Activated naive CD4-positive, alpha-beta T cell treated with anti-CD3 and anti-CD28 coated beads, Interleukin-2, amount 10 ng/mL, durations not matched to agents 7 days and 5 days (primary cell): Measurements from ENCODE around the gene BCAS3.
A peak's percentile ranks its signal among the peaks of the same experiment; 100 is the strongest.
"Not testable (repeated sequence)": the region's sequence is repeated elsewhere in the genome, so short reads cannot be mapped to it uniquely, and the experiment has no call there.

ENCODE experiments used
- CTCF ChIA-PET: fragments of 350-600 bp; sonication (Branson Sonifier 250); formaldehyde crosslinking; loops from one replicate; lab custom pipeline; 2021; ENCODE audit warnings: antibody characterized with exemption; lab: Charles Lee
- DNase-seq: peaks from one replicate; pipeline ENCODE4 v3.0.0-alpha.2; 2020
- H3K27ac Mint-ChIP-seq: one replicate; pipeline ENCODE4 v1.8.0; 2021; ENCODE audit warnings: mild to moderate bottlenecking, moderate library complexity, mixed read lengths
- H3K27me3 Mint-ChIP-seq: one replicate; pipeline ENCODE4 v1.8.0; 2021; ENCODE audit warnings: mild to moderate bottlenecking, mixed read lengths
- H3K36me3 Mint-ChIP-seq: one replicate; pipeline ENCODE4 v1.8.0; 2021; ENCODE audit warnings: mixed read lengths
- H3K4me1 Mint-ChIP-seq: one replicate; pipeline ENCODE4 v1.8.0; 2021; ENCODE audit warnings: mixed read lengths
- H3K4me3 Mint-ChIP-seq: one replicate; pipeline ENCODE4 v1.8.0; 2021; ENCODE audit warnings: mild to moderate bottlenecking, moderate library complexity, mixed read lengths
- H3K9me3 Mint-ChIP-seq: one replicate; pipeline ENCODE4 v1.8.0; 2021; ENCODE audit warnings: mixed read lengths

Gene BCAS3

GRCh38 chr17:60941028-60941427 is 263.4 kb downstream of the BCAS3 start:
- no peak for DNase-seq
- no peaks in the 10 kb centered on the region for H3K4me1 Mint-ChIP-seq
- CTCF ChIA-PET, result no interaction called here
- no peak overlapping the region for H3K4me3 Mint-ChIP-seq
- no peaks in the 10 kb centered on the region for H3K27me3 Mint-ChIP-seq
- no peak overlapping the region for H3K27ac Mint-ChIP-seq
- H3K9me3 Mint-ChIP-seq, result no peaks in the 10 kb centered on the region
- no peaks in the 10 kb centered on the region for H3K36me3 Mint-ChIP-seq

GRCh38 chr17:60941571-60941970 is 263.9 kb downstream of the BCAS3 start:
- Mint-ChIP-seq H3K27me3 (no peaks in the 10 kb centered on the region), H3K4me1 (no peaks in the 10 kb centered on the region), H3K9me3 (no peaks in the 10 kb centered on the region), H3K36me3 (no peaks in the 10 kb centered on the region), H3K27ac (no peak overlapping the region), H3K4me3 (no peak overlapping the region)
- CTCF ChIA-PET, result no interaction called here
- DNase-seq, result no peak

GRCh38 chr17:60944751-60945150 is 267.1 kb downstream of the BCAS3 start:
- no peaks in the 10 kb centered on the region for H3K4me1 Mint-ChIP-seq
- H3K4me3 Mint-ChIP-seq, result no peak overlapping the region
- H3K36me3 Mint-ChIP-seq, result no peaks in the 10 kb centered on the region
- CTCF ChIA-PET, result no interaction called here
- no peaks in the 10 kb centered on the region for H3K9me3 Mint-ChIP-seq
- H3K27ac Mint-ChIP-seq, result no peak overlapping the region
- no peaks in the 10 kb centered on the region for H3K27me3 Mint-ChIP-seq
- DNase-seq, result no peak

DNA sequence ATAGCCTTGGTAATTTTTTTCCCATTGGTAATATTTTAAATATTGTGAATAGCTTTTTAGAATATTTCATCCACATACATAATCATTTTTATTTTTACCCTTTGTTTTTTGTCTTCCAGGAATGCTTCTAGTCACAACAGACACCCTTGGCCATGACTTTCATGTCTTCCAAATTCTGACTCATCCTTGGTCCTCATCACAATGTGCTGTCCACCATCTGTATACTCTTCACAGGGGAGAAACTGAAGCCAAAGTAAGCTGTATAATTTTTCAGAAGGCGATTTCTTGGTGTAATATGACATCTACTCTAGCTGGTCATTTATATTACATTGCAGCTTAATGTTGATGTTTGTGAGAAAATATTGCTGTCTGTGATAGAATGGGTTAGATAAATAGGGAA is 269.4 kb downstream of the BCAS3 start:
- no peak for DNase-seq
- CTCF ChIA-PET, result no interaction called here

DNA sequence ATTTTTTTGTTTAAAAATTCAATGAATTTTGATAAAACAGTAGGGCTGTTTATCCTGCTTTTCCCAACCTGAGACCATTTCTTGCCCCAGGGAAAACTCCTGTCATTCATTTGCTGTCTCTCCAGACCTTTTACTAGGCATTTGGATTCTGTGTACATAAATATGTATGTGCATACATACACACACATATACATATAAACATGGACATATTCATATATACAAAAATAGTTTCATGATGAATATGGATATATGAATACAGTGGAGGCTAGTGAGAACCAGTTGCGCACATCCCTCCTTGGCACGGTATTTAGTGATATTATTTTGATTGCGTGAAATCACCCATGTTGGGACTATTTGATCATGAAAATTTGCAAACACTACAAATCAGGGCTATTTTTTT is 269.9 kb downstream of the BCAS3 start:
- DNase-seq, result no peak
- Mint-ChIP-seq H3K9me3 (no peaks in the 10 kb centered on the region), H3K36me3 (no peaks in the 10 kb centered on the region), H3K4me1 (no peaks in the 10 kb centered on the region), H3K27me3 (no peaks in the 10 kb centered on the region), H3K4me3 (no peak overlapping the region), H3K27ac (no peak overlapping the region)
- CTCF ChIA-PET, result no interaction called here

More for the DNA sequence above, 269.4 kb downstream of the BCAS3 start:
- Mint-ChIP-seq H3K27me3 (no peaks in the 10 kb centered on the region), H3K36me3 (no peaks in the 10 kb centered on the region), H3K9me3 (no peaks in the 10 kb centered on the region), H3K4me1 (no peaks in the 10 kb centered on the region), H3K27ac (no peak overlapping the region), H3K4me3 (no peak overlapping the region)

DNA sequence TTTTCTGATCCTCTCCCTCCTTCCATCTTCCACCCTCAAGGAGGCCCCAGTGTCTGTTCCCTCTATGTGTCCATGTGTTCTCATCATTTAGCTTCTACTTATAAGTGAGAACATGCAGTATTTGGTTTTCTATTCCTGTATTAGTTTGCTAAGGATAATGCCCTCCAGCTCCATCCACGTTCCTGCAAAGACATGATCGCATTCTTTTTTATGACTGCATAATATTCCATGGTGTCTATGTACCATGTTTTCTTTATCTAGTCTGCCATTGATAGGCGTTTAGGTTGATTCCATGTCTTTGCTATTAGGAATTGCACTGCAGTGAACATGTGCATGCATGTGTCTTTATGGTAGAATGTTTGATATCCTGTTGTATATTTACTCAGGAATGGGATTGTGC is 275.1 kb downstream of the BCAS3 start:
- no peaks in the 10 kb centered on the region for H3K36me3 Mint-ChIP-seq
- H3K27ac Mint-ChIP-seq, result no peak overlapping the region
- CTCF ChIA-PET, result no interaction called here
- H3K27me3 Mint-ChIP-seq, result no peaks in the 10 kb centered on the region
- no peaks in the 10 kb centered on the region for H3K9me3 Mint-ChIP-seq
- H3K4me1 Mint-ChIP-seq, result no peaks in the 10 kb centered on the region
- DNase-seq, result no peak
- no peak overlapping the region for H3K4me3 Mint-ChIP-seq

DNA sequence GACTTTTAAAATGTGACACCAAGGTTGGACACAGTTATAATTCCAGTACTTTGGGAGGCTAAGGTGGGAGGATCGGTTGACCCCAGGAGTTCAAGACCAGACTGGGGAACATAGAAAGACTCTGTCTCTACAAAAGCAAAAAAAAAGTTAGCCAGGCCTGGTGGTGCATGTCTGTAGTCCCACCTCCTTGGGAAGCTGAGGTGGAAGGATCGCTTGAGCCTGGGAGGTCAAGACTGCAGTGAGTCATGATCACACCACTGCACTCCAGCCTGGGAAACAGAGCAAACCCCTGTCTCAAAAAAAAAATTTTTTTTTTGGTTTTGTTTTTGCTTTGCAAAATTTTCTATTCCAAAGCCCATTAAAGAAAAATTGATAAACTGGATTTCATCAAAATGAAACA is 281.4 kb downstream of the BCAS3 start:
- DNase-seq, result no peak
- H3K9me3 Mint-ChIP-seq, result no peaks in the 10 kb centered on the region

DNA sequence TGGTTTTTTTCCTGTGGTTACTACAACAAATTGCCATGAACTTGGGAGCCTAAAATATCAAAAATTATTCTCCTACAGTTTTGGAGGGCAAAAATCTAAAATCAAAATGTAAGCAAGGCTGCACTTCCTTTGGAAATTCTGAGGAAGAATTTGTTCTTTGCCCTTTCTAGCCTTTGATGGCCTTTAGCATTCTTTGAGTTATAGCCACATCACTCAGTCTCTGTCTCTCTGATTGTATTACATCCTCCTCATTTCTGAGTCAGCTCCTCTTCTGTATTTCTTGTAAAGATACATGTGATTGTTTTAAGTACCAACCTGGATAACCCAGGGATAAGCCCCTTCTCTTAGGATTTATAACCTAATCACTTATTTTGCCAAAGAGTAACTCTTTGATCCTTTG is 282.0 kb downstream of the BCAS3 start:
- DNase-seq, result no peak
- Mint-ChIP-seq H3K4me1 (no peaks in the 10 kb centered on the region), H3K36me3 (no peaks in the 10 kb centered on the region), H3K9me3 (no peaks in the 10 kb centered on the region), H3K4me3 (no peak overlapping the region), H3K27me3 (no peaks in the 10 kb centered on the region), H3K27ac (no peak overlapping the region)
- CTCF ChIA-PET, result no interaction called here

More for the DNA sequence above, 281.4 kb downstream of the BCAS3 start:
- Mint-ChIP-seq H3K27ac (no peak overlapping the region), H3K4me3 (no peak overlapping the region), H3K27me3 (no peaks in the 10 kb centered on the region), H3K4me1 (no peaks in the 10 kb centered on the region), H3K36me3 (no peaks in the 10 kb centered on the region)
- CTCF ChIA-PET, result no interaction called here

DNA sequence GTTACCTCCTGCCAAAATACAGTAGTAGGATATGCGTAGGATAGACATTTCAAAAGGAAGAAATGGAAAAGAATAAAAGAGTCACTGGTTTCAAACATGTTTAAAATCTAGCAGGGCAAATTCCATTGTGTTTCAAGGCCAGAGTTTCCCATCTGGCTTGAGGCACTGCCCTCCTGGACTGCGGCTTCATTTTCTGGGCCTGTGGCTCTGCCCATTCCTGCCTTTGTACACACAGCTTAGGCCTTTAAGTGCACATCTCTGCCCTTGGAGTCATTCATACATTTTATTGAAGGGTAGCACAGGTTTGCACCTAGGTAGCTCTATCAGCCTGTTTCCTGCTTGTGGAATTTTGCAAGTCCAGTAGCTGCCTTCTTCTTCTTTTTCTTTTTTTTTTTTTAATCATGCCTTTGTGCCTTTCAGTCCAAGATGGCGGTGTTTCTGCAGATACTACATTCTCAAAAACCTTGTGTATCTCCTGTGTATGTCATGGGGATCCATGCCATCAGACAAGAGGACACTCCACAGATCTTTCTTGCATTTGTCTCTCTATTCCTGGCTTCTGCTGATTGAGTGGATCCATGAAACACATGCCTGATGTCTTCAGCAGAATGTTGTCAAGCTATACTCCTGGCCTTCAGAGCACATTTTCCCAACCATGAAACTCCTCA is 282.9 kb downstream of the BCAS3 start:
- Mint-ChIP-seq H3K27ac (no peak overlapping the region), H3K27me3 (no peaks in the 10 kb centered on the region), H3K36me3 (no peaks in the 10 kb centered on the region), H3K4me1 (no peaks in the 10 kb centered on the region), H3K9me3 (no peaks in the 10 kb centered on the region), H3K4me3 (no peak overlapping the region)
- CTCF ChIA-PET, result no interaction called here
- no peak for DNase-seq

- Mint-ChIP-seq H3K36me3 (no peaks in the 10 kb centered on the region), H3K27ac (no peak overlapping the region), H3K4me3 (no peak overlapping the region), H3K9me3 (no peaks in the 10 kb centered on the region), H3K4me1 (no peaks in the 10 kb centered on the region), H3K27me3 (no peaks in the 10 kb centered on the region)
- CTCF ChIA-PET, result no interaction called here
- no peak for DNase-seq
Measured at GRCh38 chr17:60964160-60964559, 286.5 kb downstream of the BCAS3 start.

- H3K4me3 Mint-ChIP-seq, result no peak overlapping the region
- H3K4me1 Mint-ChIP-seq, result no peaks in the 10 kb centered on the region
- CTCF ChIA-PET, result no interaction called here
- H3K9me3 Mint-ChIP-seq, result no peaks in the 10 kb centered on the region
- no peaks in the 10 kb centered on the region for H3K27me3 Mint-ChIP-seq
- H3K27ac Mint-ChIP-seq, result no peak overlapping the region
- no peak for DNase-seq
- H3K36me3 Mint-ChIP-seq, result no peaks in the 10 kb centered on the region
Measured at GRCh38 chr17:60968266-60968665, 290.6 kb downstream of the BCAS3 start.

DNA sequence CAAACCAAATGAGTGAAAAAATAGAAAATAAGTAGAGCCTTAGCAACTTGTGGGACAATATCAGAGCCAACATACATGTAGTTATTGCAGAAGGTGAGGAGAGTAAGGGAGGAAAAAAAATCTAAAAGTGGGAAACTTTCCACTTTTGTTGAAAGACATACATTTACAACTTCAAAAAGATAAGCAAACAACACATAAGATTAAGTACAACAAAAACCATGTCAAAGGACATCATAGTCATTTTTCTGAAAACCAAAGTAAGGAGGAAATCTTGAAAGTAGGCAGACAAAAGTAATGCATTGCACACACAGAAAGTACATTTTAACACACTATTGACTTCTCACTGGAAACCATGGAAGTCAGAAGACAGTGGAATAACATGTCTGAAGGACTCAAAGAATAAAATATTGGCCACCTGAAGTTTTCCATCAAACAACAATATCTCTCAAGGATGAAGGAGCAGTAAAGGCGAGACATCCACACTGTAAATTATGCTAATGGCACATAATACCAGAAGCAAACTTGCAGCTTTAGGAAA is 291.9 kb downstream of the BCAS3 start:
- no peaks in the 10 kb centered on the region for H3K9me3 Mint-ChIP-seq
- H3K36me3 Mint-ChIP-seq, result no peaks in the 10 kb centered on the region
- H3K4me1 Mint-ChIP-seq, result no peaks in the 10 kb centered on the region
- H3K4me3 Mint-ChIP-seq, result no peak overlapping the region
- H3K27me3 Mint-ChIP-seq, result no peaks in the 10 kb centered on the region
- CTCF ChIA-PET, result no interaction called here
- H3K27ac Mint-ChIP-seq, result no peak overlapping the region
- no peak for DNase-seq

DNA sequence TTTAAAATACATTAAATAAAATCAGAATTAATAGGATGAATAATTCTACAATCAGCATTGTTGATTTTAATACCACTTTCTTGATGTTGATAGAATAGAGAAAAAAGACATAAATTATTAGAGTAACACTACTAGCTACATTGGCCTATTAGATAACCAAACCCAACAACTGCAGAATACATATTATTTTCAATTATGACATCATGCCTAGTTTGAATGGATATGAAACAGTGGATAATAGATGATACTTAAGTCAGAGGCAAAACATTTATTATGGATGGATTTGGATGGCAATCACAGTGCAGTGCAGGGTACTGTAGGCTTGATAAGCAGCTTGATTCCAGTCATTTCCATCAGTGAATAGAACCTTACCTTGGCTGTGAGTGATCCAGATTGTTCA is 293.1 kb downstream of the BCAS3 start:
- H3K36me3 Mint-ChIP-seq, result no peaks in the 10 kb centered on the region
- CTCF ChIA-PET, result interaction anchor here (1.1 to 2.5 kb wide), 8 partner anchors 30 to 575 kb away, joined by 3 to 17 read pairs (median 7); no protein-coding TSS in a partner anchor
- H3K27ac Mint-ChIP-seq, result no peak overlapping the region
- no peaks in the 10 kb centered on the region for H3K4me1 Mint-ChIP-seq
- DNase-seq, result no peak
- no peaks in the 10 kb centered on the region for H3K9me3 Mint-ChIP-seq
- H3K27me3 Mint-ChIP-seq, result no peaks in the 10 kb centered on the region
- H3K4me3 Mint-ChIP-seq, result no peak overlapping the region

GRCh38 chr17:60971515-60972369 is 294.1 kb downstream of the BCAS3 start:
- H3K27ac Mint-ChIP-seq, result no peak overlapping the region
- no peak overlapping the region for H3K4me3 Mint-ChIP-seq
- DNase-seq, result peak; percentile 66
- no peaks in the 10 kb centered on the region for H3K4me1 Mint-ChIP-seq
- no peaks in the 10 kb centered on the region for H3K9me3 Mint-ChIP-seq
- H3K27me3 Mint-ChIP-seq, result no peaks in the 10 kb centered on the region
- H3K36me3 Mint-ChIP-seq, result no peaks in the 10 kb centered on the region
- CTCF ChIA-PET, result interaction anchor here (0.7 to 2.5 kb wide), 14 partner anchors 9 to 612 kb away, joined by 3 to 17 read pairs (median 4); no protein-coding TSS in a partner anchor

GRCh38 chr17:60976861-60977260 is 299.2 kb downstream of the BCAS3 start:
- H3K27me3 Mint-ChIP-seq, H3K9me3 Mint-ChIP-seq, H3K36me3 Mint-ChIP-seq, DNase-seq, H3K4me3 Mint-ChIP-seq, H3K27ac Mint-ChIP-seq, H3K4me1 Mint-ChIP-seq: not testable (repeated sequence)
- CTCF ChIA-PET, result interaction anchor here (0.6 kb wide), 1 partner anchor 417 kb away, joined by 3 read pairs; no protein-coding TSS in a partner anchor
